ENCODE data around the gene CCDC71L.

Gene CCDC71L

DNA sequence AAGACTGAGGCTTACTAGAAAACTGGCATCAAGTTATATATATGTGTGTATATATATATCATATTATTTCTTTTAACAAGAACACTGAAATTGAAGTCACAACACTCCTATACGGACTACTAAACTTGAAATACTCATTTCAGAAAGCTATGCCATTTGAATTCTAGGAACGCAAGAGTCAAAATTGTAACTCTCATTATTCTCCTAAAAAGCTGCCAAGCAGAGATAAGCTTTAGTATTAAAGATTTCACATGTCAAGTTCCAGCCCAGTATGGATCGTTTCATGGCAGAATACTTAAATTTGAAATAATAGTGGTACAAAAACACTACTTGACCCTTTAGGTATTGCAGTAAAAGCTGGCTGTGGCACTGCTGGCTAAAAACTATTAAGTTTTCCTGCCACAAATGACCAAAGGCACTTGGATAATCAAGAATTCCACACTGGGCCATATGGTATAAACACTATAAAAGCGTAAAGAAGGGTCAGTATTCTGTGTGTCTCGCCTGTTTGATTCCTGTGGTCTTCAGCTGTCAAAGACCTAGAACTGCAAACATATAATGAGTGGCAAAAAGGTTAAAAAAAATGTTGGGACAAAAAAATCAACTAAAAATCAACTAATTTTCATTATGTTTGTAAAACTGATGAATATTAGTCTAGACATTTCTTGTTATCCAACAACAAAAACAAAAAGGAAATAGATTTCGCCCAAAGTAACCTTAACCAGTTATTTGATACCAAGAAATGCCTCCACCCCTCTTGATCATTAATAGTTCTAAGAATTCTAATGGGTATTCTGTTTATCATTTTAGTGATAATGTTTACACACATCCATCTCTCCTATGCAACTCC is 2.4 kb downstream of the CCDC71L start:
- DNase-seq, result no peak

- DNase-seq, result no peak
Measured at GRCh38 chr7:106657085-106657991, 3.6 kb downstream of the CCDC71L start.

DNA sequence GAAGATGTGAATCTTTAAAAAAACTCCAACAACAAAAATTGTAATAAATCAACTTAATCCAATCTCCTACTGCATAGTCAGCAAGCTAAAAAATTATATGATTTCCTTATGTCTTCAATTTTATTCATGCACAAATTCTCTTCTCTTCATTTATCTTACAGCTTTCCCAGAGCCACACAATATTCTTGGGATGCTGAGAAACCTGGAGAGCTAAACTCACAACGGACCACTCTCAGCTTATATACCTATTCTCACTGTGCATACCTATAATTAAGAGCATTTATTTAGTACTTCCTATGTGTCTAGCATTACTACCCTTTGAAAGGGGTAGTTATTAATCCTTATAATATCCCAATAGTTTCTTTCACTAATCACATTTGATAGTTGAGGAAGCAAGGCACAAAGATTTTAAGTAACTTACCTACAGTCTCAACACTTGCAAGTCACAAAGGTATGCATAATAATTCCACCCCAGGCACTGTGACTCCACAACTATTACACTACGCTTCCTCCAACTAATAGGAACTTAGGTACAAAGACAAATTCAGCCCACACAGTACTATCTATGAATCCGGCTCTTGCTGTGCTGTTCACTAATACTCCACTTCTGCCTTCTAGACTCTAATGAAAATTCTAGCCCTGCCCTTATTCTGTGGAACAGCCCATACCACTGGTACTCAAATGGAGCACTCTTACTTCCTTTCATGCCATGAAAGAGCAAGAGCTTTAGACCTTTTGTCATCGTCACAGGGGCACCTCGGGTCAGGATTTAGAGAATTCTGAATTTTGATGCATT is 5.1 kb downstream of the CCDC71L start:
- DNase-seq, result no peak

- no peak for DNase-seq
Measured at GRCh38 chr7:106653488-106653887, 7.5 kb downstream of the CCDC71L start.

- DNase-seq, result no peak
Measured at GRCh38 chr7:106652909-106653308, 8.0 kb downstream of the CCDC71L start.

DNA sequence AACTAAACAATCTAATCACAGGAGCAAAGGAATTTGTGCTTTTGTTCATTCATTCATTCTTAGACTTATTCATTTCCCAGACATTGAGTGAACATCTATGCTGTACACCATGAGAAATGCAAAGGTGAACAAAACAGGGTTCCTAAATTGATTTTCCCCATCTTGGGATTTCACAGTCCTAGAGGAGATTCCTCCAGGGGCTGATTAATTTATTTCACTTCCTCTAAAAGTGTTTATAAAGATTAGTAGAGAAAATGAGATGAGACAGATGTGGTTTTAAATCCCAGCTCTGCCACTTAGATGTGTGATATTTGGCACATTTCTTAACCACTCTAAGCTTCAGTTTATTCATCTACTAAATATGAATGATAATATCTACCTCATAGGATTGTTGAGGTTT is 8.9 kb downstream of the CCDC71L start:
- no peak for DNase-seq

DNA sequence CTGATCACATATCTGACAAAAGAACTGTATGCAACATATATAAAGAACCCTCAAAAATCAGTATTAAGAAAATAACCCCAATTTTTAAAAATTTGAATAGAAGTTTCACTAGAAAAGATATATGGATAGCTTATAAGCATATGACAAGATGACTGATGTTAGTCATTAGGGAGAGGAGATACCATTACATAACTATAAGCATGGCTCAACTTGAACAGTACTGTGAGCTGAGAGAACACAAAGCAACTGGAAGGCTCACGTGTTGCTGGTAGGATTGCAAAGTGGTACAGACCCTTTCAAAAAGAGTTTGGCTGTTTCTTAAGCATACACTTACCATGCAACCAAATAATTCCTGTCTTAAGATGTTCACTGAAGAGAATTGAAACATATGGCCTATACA is 14.7 kb downstream of the CCDC71L start:
- DNase-seq, result no peak

- no peak for DNase-seq
Measured at GRCh38 chr7:106644999-106645398, 16.0 kb downstream of the CCDC71L start.

GRCh38 chr7:106643216-106644000 is 17.6 kb downstream of the CCDC71L start:
- no peak for DNase-seq

- no peak for DNase-seq
Measured at GRCh38 chr7:106641416-106641815, 19.5 kb downstream of the CCDC71L start.

GRCh38 chr7:106640368-106641141 is 20.4 kb downstream of the CCDC71L start:
- DNase-seq, result no peak

- DNase-seq, result no peak
Measured at GRCh38 chr7:106639476-106640334, 21.3 kb downstream of the CCDC71L start.

- no peak for DNase-seq
Measured at GRCh38 chr7:106635411-106635810, 25.5 kb downstream of the CCDC71L start.

DNA sequence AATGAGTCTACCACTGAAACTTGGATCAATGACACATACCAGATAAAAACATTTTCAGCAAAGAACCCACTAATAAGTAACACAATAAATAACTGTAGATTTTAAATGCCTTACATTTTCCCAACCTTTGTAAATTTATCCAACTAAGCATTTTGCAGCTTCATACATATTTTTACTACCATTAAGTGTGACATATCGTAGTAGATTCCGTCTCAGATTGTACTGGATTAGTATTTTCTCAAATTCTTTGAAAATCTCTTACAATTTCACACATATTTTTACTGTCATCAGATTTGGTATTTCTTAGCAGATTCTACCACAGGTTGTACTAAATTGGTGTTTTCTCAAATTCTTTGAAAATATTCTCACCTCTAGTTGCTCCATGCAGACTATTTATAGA is 26.0 kb downstream of the CCDC71L start:
- DNase-seq, result no peak

GRCh38 chr7:106630648-106631047 is 30.3 kb downstream of the CCDC71L start:
- no peak for DNase-seq

GRCh38 chr7:106629516-106629915 is 31.4 kb downstream of the CCDC71L start:
- DNase-seq, result no peak

DNA sequence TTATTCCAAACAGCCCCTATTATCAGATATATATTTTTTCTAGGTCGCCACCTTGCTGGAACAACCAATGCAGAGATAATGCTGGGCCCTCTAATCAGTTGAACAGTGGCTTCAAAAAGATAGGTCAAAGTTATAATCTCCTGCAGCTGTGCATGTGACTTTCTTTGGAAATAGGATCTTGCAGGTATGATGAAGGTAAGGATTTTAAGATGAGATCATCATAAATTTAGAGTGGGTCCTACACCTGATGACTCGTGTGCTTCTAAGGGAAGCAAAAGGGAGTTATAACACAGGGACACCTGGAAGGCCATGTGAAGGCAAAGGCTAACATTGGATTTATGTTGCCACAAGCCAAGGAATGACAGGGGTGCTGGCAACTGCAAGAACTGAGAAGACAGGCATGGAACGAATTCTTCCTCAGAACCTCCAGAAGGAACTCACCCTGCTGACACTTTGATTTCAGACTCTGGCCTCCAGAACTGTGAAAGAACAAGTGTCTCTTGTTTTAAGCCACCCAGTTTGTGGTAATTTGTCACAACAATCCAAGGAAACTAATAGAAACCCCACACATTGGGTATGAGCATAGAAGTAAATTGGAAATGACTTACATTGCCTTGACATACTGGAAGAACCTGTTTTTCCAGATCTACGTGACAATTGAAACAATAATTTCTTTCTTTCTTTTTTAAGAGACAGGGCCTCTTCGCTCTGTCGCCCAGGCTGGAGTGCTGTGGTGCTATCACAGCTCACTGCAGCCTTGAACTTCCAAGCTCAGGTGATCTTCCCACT is 34.4 kb downstream of the CCDC71L start:
- no peak for DNase-seq

DNA sequence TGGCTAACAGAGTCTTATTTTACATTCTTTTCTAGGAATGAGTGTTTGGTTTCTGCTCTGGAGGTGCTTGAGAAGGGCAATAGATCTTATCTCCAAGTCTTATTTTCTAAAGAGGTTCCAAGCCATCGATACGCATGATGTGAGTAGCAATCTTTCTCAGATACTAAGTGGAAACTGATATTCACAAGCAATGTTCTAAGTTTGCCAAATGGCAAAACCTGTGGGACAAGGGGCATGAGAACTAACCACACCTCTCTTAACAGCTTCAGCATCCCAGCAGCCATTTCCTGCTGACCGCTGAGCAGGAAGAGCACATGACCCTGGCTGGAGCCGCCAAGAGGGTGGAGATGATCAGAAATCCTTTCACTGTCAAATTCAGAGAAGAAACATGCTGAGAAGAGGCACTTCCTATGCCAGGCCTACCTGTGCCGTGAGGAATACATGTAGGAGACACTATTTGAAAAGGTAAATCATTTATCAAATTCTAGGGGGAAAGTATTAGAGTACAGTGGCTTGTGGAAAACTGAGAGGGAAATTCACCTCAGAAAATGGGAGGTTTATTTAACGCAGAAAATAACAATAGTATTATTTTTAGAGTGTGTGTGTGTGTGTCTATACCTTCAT is 35.2 kb downstream of the CCDC71L start:
- DNase-seq, result no peak

GRCh38 chr7:106623853-106624252 is 37.1 kb downstream of the CCDC71L start:
- no peak for DNase-seq

Measured in effector CD8-positive, alpha-beta T cell (primary cell).